ENCODE measurements around the gene PLSCR4.
A peak's percentile ranks its signal among the peaks of the same experiment; 100 is the strongest.

GRCh38 chr3:146160321-146160963 lies 90.5 kb downstream of the PLSCR4 start:
- TF ChIP-seq EP300 (IDR thresholded peaks at IDR 0.05; ENCODE audit: borderline replicate concordance in 1 of 2, low read depth in 2 of 2, low read length in 2 of 2) (peak in 1 of 2 experiments; percentile 38; a peak in 1 of 3 replicates), KDM5A (IDR thresholded peaks at IDR 0.05; ENCODE audit: low read length) (no peak), YY1 (IDR thresholded peaks at IDR 0.05; ENCODE audit: low read depth, low read length) (no peak), MAFK (IDR thresholded peaks at IDR 0.05; ENCODE audit: low read depth, low read length) (no peak), RFX5 (IDR thresholded peaks at IDR 0.05; ENCODE audit: borderline replicate concordance, low read depth, low read length) (no peak), NRF1 (IDR thresholded peaks at IDR 0.05; ENCODE audit: low read depth, low read length) (no peak), RAD21 (IDR thresholded peaks at IDR 0.05 in 1 of 2, conservative IDR thresholded peaks at IDR 0.05 in 1 of 2; ENCODE audit: low read depth in 2 of 2, low read length in 2 of 2) (peak in 1 of 2 experiments; percentile 60; a peak in 2 of 4 replicates), JUN (IDR thresholded peaks at IDR 0.05; ENCODE audit: low read depth, low read length) (no peak), SIRT6 (IDR thresholded peaks at IDR 0.05; ENCODE audit: low read length) (no peak), SIX5 (IDR thresholded peaks at IDR 0.05; ENCODE audit: low read depth, low read length) (no peak)
- TF ChIP-seq, protein P1, sequence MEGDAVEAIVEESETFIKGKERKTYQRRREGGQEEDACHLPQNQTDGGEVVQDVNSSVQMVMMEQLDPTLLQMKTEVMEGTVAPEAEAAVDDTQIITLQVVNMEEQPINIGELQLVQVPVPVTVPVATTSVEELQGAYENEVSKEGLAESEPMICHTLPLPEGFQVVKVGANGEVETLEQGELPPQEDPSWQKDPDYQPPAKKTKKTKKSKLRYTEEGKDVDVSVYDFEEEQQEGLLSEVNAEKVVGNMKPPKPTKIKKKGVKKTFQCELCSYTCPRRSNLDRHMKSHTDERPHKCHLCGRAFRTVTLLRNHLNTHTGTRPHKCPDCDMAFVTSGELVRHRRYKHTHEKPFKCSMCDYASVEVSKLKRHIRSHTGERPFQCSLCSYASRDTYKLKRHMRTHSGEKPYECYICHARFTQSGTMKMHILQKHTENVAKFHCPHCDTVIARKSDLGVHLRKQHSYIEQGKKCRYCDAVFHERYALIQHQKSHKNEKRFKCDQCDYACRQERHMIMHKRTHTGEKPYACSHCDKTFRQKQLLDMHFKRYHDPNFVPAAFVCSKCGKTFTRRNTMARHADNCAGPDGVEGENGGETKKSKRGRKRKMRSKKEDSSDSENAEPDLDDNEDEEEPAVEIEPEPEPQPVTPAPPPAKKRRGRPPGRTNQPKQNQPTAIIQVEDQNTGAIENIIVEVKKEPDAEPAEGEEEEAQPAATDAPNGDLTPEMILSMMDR (IDR thresholded peaks at IDR 0.05; ENCODE audit: control extremely low read depth in 1 of 3, insufficient read depth in 1 of 3, low read depth in 1 of 3, low read length in 3 of 3): peak; percentile 50 to 73 (median 53)
